Cardiac septum (tissue), 1 donor: ENCODE measurements around the gene SLC2A8. TPM values are rescaled to one million over a fixed set of nuclear protein-coding genes. Genes with fewer than 3 reads are reported as not detected.

Experiments used
- DNase-seq: peaks from one replicate; pipeline ENCODE4 v3.0.0-alpha.2; 2020; ENCODE audit warnings: low spot score
- intact Hi-C: fragments of 100-400 bp; cut with DNase I; formaldehyde crosslinking; loops from one replicate; pipeline ENCODE4 v1.14.0; 2022
- long read RNA-seq: library from polyadenylated mRNA; unstranded; transcript quantifications from one replicate; pipeline ENCODE4 v2.0.0, GENCODE V29; 2021
- total RNA-seq: library from RNA; stranded (reverse); fragmentation: NEBNext Ultra II Directional; extraction: Animal tissue kit (Norgen Biotek cat#: 25700); gene quantifications from one replicate; pipeline ENCODE4 v1.2.1, GENCODE V29; 2021
- donor health status: DM: no; HTN: no; CAD: no.

Gene SLC2A8
- total RNA-seq, result 14.5 TPM
- long read RNA-seq, transcript SLC2A8-203 (10 exons, 2,172 nt), result major isoform, 5 of 36 reads
- long read RNA-seq, partial matches to known transcripts, result 11 of 36 reads
- long read RNA-seq, other reads (novel, unspliced or antisense), result 16 of 36 reads

DNA sequence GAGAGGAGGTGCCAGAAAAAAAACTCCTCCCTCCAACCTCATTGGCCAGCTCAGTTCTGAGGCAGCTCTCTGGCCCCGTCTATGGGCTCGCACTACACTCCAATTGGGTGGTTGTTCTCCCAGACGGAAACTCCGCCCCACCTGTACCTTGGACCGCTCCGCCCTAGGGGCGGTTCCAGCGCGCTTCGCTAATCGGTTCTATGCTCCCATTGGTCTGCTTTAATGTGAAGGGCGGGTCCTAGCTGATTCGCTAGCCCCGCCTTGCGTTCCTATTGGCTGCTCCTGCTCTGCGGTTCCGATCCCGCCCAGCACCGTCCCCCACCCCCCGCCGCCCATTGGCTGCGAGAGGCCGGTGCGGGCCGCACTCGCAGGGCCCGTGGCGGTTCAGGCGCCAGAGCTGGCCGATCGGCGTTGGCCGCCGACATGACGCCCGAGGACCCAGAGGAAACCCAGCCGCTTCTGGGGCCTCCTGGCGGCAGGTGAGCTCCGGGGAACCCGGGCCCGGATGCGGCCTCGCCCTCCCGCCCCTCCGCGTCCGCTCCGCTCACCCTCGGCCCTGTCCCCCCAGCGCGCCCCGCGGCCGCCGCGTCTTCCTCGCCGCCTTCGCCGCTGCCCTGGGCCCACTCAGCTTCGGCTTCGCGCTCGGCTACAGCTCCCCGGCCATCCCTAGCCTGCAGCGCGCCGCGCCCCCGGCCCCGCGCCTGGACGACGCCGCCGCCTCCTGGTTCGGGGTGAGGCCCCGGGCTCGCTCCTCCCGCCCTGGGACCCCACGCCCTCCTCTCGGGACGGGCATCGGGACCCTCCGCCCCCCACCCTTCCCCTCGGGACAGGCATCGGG lies at the start of gene SLC2A8:
Gene SLC2A8 (plus strand): TSS at position 362 of the 838 bp plus-strand sequence. CDS start 62 bp downstream, at position 424.
- intact Hi-C loops, result loop anchor here (5.0 kb wide), 1 partner anchor 175 kb away; no protein-coding TSS in a partner anchor
- DNase-seq, result peak; percentile 99

GRCh38 chr9:127347831-127348776 lies 48.9 kb upstream of the SLC2A8 start:
- DNase-seq, result no peak
- intact Hi-C loops, result loop anchor here (5.0 kb wide), 2 partner anchors 36 to 126 kb away; no protein-coding TSS in a partner anchor

GRCh38 chr9:127349483-127350113 lies 47.4 kb upstream of the SLC2A8 start:
- intact Hi-C loops, result loop anchor here (5.0 kb wide), 2 partner anchors 37 to 127 kb away; no protein-coding TSS in a partner anchor
- DNase-seq, result no peak

DNA sequence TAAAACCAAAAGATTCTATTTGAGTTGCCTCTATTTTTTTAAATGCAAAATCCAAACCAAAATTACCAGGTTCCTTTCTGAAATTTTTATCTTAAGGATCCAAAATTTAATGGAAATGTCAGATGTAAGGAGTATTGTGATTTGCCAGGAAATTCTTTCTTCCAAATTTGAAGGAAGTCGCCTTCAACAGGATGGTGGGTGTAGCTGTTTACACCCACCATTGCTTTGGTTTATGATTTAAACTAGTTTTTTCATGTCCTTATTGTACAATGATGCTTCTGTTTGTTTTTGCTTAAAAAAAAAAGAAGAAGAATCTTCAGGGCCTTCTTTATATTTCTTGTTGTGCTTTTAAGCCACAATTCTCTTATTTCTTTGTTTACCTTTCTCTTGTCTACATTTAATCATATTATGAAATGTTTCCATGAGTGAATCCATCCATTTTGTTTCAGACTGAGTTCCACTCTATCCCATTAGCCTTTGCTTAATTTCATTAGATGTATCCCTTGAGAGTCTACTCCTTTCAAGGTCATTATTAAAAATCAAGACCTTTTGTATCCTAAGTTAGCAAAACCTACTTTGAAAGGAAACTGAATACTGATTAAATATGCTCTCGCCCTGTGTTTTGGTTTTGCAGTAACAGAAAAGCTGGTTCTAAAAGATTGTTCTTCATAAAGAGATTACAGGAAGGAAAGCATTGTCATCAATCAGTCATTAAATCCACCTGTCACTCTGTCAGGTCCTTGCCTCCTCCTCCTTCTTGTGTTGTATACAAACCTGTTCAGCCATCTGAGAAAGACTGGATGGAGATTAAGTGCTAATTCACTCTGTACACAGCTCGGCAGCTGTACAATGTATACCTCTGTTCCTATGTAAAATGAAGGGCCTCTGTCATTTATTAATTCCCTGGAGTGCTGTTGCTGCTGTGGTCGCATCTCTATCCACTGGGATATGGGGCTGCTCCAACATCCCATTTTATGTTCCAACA lies 45.5 kb upstream of the SLC2A8 start:
- intact Hi-C loops, result no loop called here
- no peak for DNase-seq

DNA sequence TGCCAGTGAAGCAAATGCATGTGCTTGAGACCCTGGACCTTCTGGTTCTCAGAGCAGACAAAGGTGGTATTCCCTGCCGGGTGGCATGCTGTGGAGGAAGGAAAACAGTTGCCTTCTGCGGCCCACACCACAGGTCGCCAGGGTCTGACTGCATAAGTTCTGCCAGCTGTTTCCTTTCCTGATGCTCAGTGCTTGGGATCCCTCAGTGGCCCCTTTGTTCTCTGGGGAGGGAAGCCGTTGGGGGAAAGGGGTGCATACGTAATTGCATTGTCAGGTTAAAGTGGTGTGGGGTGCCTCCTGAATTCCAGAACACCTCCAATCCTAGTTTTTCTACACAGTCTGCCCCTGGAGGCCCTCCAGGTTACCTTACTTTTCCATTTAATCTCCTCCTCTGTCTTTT lies 43.1 kb upstream of the SLC2A8 start:
- intact Hi-C loops, result no loop called here
- DNase-seq, result no peak

GRCh38 chr9:127356906-127357305 lies 40.1 kb upstream of the SLC2A8 start:
- no peak for DNase-seq
- intact Hi-C loops, result no loop called here

DNA sequence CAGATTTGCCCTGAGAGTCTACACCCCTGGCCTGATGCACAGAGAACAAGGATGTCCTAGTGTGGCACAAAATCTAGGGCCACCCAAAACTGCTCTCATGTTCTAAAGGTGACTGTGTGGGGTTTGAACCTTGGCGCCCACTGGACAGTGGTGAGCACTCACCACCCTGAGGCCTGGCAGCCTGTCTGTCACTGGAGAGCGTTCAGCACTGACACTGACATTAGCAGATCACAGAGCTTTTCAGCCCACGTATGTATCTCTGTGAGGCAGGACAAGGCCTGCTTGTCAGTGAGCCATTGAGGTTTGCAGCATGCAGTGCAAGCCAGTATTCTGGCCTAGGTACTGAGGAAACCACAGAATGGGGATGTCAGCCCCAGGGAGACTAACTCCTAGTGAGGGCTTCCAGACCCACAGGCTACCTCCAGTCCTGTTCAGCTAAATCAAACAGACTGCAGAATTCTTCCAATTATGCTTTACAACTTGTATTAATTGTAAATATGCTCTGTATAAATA lies 38.9 kb upstream of the SLC2A8 start:
- DNase-seq, result no peak
- intact Hi-C loops, result no loop called here

DNA sequence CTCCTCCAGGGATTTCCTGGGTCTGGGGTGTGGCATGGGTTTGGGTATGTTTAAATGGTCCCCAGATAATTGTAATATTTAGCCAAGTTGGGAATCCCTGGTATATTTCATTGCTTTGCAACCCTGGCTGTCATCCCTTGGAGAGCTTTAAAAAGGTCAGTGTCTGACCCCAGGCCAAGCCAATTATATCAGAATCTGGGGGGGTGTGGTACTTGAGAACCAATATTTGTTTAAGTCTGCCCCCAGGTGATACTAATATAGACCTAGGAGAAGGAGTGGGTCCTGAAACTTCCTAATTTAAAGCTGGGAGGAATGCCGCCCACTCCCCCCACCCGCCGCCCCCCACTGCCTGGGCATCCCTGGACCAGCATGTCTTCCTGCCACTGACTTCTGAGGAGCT lies 38.2 kb upstream of the SLC2A8 start:
- DNase-seq, result no peak
- intact Hi-C loops, result no loop called here

DNA sequence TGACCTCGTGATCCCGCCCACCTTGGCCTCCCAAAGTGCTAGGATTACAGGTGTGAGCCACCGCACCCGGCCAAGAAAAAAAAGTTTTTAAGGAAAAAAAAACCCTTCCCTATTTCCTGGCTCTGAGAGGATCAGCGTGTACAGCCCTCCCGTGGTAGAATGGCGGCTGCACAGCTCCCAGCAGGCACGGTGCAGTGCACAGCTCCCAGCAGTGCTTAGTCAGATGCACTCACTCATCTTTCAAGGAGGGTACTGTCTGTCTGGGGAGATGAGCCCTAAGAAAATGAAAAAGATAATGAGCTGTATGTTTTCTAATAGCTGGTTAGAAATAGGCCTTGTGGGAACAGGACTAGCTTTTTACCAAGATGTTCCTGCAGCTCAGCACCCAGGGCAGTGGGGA lies 36.7 kb upstream of the SLC2A8 start:
- DNase-seq, result no peak
- intact Hi-C loops, result no loop called here

DNA sequence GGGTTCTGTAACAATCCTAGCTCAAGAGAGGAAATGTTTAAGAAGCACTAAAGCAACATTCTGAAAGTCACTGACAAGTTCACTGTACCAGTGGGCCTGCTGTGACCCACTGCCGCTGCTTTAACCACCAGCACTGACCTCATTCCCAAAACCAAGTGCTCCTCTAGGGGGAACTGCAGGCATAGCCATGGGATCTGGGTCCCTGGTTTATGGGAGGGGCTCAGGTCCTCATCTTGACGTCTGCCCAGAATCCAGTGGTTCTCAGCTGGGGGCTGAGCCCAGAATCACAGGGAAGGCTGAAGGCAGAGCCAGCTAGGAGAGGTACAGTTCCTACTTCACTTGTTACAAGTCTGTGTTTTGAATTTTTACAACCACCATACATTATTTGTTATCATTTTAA lies 36.1 kb upstream of the SLC2A8 start:
- intact Hi-C loops, result no loop called here
- no peak for DNase-seq

GRCh38 chr9:127361561-127361960 lies 35.4 kb upstream of the SLC2A8 start:
- no peak for DNase-seq
- intact Hi-C loops, result no loop called here

DNA sequence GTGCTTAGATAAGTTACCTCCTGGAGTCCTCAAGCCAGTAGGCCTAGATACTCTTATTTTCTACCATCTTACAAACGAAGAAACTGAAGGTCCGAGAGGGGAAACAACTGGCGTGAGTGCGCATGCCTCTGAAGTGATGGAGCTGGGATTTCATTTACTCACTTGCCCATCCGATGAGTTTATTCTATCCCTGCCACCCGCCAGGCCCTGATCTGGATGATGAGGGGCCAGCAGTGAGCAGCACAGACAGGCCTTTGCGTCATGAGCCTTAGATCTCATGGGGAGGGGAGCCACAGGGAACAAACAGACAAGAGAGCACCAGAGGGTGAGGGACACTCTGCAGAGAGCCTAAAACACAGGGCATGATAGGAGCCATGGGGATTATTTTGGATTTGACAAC lies 34.1 kb upstream of the SLC2A8 start:
- DNase-seq, result peak; percentile 63
- intact Hi-C loops, result no loop called here

DNA sequence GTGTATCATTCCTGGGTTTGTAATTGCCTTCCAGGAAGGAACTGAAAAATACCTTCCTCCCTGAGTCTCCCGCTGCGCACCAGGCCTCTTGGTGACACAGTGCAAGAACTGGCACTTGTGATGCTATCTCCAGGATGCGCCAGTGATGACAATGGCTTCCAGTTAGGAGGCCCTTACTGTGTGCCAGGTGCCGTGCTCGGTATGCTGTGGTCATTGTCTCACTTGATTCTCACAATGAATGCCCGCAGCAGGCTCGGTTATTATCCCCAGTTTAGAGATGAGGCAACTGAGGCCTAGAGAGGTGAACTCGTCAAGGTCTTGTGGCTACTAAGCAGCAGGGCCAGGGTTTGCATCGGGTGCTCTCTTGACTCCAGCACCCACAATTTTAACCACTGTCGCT lies 31.5 kb upstream of the SLC2A8 start:
- DNase-seq, result no peak
- intact Hi-C loops, result no loop called here

DNA sequence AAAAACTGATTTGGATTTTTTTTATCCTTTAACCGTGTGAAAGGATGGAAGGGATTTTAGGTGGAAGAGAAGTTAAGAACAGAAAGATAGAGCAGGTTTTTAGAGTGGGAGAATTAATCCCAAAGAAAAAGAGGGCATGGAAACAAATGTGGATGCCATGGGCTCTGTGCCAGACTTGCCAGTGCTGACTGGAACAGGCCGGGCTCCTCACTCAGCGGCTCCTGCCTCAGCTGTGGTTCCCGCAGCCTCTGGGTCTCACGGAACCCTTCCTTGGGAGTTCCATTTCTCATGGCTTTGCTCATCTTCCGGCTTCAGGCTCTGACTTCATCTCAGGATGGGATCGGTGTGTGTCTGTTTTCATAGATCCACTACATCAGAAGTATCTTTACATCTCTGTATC lies 30.4 kb upstream of the SLC2A8 start:
- no peak for DNase-seq
- intact Hi-C loops, result no loop called here

GRCh38 chr9:127368852-127369402 lies 28.0 kb upstream of the SLC2A8 start:
- DNase-seq, result peak; percentile 24
- intact Hi-C loops, result no loop called here

- intact Hi-C loops, result no loop called here
- peak; percentile 26 for DNase-seq
Observed at GRCh38 chr9:127369428-127369827, 27.5 kb upstream of the SLC2A8 start.

GRCh38 chr9:127370147-127370579 lies 26.8 kb upstream of the SLC2A8 start:
- intact Hi-C loops, result no loop called here

More at GRCh38 chr9:127370147-127370579, 26.8 kb upstream of the SLC2A8 start:
- DNase-seq, result peak; percentile 50
